ENCODE measurements around the gene TSHZ2.

The TSHZ2 gene

DNA sequence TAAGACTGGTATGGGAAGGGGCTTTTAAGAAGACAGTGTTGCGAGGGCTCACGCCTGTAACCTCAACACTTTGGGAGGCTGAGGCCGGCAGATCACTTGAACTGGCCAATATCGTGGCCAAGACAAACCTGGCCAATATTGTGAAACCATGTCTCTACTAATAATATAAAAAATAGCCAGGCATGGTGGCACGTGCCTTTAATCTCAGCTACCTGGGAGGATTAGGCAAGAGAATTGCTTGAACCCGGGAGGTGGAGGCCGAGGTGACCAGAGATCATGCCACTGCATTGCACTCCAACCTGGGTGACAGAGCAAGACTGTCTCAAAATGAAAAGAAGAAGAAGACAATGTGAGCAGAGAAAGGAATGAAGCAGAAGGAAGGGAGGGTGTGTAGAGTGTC is 242.2 kb downstream of the TSHZ2 start:
- no peak for DNase-seq

DNA sequence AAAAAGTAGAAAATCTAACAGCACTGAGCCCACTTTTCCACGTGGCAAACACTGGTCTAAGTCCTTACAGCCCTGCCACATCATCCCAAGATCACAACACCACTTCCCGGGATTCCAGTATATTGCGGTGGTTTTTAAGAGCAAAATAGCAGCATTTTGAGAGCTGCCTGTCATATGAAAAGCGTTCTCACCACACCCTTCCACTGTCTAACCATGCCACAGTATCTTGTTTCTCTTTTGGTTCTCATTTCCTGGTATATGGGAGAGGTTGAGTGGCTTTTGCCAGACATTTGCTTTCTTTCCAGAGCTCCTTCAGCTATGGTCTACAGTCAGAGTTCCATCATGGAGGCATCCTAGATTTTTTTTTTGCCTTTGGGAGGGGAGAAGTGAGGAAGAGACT is 243.0 kb downstream of the TSHZ2 start:
- no peak for DNase-seq

DNA sequence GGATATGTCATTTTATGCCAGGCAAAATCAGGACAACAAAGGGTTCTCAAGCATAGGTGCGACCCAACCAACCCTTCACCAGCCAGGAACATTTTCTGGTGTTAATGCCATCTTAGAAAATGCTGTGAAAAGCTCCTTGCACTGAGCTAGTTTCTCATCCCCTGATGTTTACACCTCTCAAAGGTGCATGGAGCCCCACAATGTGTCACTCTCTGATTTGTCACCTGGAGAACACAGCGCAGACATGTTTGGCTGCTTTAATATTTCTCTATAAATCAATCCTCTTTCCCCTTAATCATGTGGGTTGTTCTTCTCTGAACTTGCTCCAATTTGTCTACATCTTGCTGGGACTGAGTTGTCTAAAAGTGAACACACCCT is 244.3 kb downstream of the TSHZ2 start:
- DNase-seq: no peak

DNA sequence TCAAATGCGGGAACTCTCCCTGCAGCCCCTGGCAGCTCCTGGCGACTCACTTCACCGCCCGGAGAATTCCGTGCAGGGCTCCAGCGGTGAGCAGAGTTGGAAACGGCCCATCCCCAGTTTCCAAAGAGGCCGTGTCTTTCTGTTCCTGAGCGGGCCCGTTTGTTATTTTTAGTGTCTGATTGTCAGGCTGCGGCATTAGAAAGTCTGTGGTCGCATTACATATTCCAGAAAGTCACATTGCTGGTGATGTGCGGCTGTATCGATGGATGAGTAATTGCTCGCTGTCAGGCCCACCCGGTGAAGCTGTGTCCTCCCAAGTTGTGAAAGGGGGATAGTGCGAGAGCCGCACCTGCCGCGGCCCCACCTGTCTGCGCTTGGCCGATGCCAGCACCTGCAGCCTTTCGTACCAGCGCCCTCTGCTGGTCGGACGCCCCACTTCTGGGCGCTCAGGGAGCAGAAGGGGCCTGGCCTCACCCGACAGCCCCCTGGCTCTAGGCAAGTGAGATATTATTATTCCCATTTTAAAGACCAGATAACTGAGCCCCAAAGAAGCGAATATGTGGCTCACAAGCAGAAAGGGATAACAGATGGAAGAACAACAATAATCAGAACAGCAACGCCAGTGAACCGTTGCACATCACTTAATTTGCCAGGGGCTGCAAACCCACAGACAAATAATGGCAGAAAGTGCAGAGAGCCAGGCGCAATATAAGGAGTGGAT is 244.9 kb downstream of the TSHZ2 start:
- DNase-seq: peak; percentile 79

DNA sequence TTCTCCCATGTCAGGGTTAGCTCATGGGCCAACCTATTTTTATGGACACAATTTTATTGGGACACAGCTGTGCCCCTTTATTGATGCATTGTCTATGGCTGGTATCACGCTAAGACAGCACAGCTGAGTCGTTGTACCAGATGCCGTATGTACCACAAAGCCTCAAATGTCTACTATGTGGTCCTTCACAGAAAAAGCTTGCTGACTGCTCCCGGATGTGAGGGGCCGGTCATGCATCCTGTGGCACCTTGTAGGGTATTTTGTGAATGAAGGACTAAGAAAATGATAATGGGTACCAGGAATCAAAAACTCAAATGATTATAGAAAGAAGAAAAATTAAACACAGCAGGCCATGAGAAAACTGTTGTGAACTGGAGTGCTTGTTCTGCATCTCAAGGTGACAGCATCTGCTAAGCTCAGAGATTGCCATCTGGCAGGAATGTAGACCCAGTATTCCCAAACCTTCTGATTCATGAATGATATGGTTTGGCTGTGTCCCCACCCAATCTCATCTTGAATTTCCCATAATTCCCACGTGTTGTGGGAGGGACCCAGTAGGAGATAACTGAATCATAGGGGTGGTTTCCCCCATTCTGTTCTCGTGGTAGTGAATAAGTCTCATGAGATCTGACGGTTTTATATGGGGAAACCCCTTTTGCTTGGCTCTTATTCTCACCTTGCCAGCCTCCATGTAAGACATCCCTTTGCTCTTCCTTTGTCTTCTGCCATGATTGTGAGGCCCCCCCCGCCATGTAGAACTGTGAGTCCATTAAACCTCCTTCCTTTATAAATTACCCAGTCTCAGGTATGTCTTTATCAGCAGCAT is 248.5 kb downstream of the TSHZ2 start:
- no peak for DNase-seq

DNA sequence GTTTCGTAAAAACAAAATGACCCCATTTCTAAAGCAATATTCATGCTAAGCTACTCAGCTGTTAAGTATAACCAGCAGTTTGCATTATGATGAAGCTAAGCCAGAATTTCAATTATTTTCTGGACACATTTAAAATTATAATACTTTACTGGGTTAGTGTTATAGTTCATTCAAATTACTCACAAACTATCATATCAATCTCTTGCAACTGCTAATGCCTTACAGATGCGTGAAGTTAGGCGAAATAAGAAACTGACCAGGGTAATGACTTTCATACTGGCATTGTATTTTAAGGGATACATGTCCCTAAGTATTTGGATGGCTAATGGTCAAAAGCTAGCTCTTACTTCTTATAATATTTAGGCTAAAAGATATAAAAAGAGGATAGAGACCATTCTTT is 249.6 kb downstream of the TSHZ2 start:
- no peak for DNase-seq

DNA sequence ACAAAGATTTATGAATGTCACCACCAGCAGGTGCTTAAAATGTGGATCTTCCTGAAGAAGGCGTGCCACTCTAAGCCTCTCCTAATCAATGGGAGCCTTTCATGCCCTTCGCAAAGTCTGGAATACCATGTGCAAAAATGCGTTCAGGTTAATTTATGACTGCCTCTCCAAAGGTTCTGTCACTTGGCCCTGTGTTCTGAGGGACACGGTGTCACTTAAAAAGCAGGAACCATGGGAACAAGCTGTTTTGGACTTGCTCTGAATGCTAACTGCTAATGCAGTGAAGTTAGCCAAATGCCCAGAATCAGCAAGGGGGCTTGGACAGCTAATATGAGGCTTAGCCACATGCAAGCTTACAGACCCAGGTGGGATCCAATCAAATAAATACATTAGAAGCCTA is 250.3 kb downstream of the TSHZ2 start:
- no peak for DNase-seq

DNA sequence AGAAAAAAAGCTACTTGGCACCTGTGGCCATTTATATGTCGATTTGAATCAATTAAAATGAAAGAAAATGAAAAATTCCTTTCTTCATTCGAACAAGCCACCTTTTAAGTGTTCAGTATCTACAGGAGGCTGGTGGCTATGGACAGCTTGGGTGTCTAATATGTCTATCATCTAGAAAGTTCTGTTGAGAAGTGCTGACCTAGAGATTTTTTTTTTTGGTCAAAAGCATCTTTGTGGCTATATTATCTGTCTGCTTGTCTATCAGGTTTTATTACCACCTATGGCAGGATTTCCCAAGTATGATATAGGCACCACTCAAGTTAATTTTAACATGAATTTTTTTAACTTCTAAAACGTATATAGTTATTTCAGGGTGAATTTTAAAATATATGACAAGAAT is 250.8 kb downstream of the TSHZ2 start:
- no peak for DNase-seq

DNA sequence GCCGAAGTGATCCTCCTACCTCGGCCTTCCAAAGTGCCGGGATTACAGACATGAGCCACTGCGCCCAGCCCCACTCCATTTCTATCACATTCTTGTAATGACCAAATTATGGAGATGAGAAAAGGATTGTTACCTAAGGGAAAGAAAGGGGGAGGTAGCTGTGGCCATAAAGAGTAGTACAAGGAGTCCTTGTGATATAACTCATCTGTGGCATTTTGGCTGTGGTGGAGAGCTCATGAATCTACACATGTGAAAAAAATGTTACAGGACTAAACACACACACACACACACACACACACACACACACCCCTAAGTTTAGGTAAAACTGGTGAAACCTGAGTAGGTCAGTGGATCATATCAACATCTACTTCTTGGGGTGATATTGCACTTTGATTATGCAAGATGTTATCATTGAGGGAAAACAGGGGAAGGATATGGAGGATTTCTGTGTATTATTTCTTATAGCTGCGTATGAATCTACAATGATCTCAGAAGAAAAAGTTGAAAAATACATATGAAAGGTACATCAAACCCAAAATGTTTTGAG is 251.5 kb downstream of the TSHZ2 start:
- no peak for DNase-seq

DNA sequence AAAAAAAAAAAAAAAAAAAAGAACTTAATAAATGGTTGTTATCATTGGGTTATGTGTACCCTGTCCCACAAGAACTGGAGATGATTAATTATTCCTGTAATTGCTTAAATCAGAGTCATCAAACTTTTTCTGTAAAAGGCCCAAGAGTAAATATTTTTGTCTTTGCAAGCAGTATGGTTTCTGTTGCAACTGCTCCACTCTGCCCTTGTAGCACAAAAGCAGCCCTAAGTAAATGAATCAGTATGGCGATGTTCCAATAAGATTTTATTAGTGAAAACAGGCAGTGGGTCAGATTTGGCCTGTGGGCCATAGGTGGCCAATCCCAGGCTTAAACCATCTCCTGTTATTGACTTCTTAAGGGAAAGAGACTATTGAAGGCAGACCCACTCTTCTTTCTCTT is 252.7 kb downstream of the TSHZ2 start:
- DNase-seq: no peak

DNA sequence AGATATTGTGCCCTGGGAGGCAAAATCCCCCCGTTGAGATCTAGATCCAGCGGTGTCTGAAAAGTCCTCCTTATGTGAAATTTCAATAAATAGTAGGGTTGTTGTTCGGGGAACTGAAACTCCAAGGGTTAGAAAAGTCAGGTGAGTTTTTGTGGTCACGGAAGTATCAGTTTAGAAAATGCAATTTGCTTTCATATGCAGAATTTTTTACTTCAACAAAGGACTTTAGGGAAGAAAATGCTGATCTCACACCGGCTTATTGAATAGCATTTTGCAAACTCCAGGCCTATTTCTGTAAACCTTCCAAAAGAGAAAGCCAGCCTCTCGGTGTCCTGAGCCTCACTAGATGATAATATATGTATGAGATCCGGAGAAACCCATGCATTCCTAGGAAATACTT is 254.7 kb downstream of the TSHZ2 start:
- no peak for DNase-seq

DNA sequence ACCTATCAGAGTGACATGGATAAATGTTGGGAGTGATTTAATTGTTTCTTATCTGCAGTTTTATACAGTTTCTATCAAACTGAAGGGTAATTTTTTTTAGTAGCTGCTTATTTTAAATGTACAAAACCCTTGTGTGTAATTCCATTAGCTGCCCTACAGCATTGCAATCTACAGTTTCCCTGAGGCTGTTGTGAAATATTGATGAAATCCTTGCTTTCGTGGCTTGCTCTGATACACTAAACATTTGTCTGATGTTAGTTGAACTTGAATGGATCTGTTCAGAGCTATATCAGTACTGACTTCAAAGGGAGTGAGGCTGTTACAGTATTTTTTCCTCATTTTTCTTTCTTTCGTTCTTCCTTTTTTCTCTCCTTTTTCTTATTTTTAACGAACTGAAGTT is 255.4 kb downstream of the TSHZ2 start:
- DNase-seq: peak; percentile 24

DNA sequence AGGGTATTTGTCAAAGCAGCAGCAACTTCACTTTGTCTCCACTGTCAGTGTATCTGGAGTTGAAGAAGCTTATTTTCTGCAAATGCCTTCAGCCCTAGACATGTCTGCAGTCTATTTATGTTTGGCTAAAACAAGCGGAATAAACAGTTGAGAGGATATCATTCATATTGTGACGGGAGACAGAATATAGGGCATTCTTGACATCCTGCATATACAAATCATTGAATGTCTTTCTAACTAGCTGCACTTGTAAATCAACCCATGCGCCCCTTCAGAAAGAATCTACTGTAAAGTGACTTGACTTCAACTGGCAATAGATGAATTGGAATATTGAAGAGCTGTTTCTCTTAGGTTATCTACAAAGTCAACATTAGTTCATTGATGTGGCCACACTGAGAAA is 258.9 kb downstream of the TSHZ2 start:
- no peak for DNase-seq

DNA sequence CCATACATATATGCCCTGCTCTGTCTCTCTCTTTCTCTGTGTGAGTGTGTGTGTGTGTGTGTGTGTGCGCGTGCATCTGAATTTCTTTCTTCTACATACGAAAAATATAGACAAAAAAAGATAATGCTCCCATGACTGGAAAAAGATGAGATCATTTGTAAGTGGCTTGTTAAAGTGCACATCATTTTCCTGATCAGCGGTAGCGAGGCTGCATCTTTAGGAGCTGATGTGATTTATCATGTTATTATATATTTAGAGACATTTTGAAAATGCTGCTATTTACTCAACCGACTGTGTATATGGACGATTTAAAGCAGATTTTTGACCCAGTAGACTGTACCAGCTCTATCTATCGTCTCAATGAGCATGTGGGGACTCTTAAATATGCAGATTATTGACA is 265.3 kb downstream of the TSHZ2 start:
- DNase-seq: no peak

DNA sequence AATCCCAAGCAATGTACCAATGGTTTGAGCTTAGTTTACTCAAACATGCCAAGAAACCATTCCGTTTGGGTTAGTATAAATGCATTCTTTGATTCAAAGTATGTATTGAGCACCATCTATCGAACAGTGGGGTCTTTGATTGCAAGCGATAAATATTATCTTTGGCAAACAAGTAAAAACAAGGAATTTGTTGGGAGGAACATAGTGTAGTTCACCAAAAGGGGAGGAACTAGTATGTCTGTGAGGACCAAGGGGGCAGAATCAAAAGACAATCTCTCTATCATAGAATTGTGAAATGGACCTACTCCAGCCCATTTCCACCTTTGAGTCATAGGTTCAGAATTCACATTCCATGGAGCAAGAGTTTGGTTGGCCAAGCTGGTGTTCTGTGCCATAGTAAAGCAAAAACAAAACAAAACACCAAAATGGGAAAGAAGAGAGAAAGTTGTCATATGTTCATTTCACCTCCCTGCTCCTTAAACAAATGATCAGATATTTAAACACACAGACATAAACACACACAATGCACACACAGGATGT is 266.0 kb downstream of the TSHZ2 start:
- no peak for DNase-seq

DNA sequence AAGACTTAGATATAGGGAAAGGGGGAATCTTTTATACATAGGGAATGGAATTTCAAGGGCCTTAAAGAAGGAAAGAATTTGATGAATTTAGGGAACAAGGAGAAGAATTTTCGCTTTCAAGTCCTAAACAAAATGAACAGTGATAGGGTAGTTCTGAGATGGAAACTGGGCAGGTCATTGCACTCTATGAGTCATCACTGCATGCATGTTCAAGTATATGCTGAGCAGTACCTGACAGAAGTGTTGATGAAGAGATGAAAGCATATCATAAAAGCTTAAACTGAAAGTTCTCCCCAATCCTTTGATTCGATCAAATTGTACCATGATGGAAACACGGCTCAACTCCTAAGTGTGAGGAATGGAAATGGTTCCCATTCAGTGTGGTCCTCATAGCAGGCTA is 271.0 kb downstream of the TSHZ2 start:
- DNase-seq: no peak

DNA sequence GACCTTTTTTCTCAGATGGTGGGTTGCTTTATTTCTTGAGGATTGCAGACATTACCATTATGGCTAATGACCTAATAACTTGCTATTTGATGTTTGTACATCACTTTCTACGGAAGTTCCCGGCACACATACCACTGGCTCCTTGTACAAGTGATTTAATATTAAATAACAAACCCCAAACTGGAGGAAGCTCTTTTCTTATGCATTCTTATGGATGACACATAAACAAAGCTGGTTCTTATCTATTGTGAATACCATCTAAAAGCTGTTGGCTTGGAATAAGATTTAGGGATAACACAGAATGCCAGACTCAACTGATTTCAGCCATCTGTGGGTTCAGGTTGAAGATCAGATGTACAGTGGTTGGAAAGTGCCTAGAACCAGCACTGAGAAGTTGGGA is 272.6 kb downstream of the TSHZ2 start:
- DNase-seq: no peak

DNA sequence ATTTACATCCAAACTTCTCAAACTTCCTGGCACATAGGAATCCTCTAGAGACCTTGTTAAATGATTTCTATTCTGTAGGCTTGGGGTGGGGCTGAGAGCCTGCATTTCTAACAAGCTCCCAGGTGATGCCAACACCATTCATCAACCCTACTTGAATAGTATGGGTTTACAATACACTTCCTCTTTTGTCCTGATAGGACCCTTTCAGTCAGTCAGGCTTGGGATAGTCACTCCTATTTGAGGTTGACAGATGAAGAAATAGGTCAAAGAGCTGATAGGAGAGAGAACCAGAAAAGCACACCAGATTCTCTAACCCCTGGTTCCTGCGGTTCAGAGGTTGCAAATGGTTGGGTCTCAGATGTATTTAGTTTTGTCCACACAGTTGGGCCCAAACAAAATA is 273.4 kb downstream of the TSHZ2 start:
- no peak for DNase-seq

DNA sequence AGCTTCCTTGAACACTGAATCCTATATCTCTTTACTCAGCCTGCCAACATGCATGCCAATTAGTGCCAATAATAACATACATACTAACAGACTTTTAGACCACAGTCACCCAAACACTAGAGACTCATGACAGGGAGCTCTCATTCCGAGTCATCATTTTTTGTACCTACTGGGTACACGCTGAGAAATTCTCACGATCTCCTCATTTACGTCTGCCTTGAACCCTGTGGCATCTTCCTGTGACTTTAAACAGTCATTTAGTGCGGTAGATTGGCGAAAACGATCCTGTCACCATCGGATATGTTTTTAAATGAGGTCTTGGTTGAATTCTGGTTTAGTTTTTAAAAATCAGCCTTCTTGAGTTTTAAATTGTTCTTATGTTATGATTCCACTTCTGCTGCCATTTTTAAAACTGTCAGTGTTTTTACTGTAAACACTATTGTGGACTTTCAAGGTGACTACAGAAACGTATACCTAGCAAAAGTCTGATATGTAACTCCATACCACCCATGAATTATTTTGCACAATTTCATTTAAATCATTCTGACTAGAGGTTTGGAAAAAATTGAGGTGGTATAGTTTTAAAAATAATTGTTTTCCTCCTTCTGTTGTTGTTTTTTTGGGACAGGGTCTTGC is 275.4 kb downstream of the TSHZ2 start:
- DNase-seq: no peak

DNA sequence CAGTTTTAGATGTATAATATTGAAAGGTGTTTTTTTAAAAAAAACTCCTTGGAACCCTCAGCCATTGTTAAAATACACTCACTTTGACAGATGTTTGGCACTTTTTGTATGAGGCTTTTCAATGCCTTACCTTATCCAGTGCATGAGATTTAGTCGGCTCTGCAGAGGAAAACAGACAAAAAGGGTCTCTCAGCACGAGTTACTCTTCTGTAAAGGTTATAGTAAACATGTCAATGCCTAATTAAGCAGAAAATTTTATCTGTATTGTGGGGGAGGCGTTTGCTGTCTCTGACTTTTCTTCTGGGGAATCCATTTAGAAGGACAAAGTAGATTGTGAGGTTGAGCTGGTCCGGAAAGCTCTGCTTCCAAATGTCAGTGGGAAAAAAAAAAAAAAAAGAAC is 278.3 kb downstream of the TSHZ2 start:
- no peak for DNase-seq

DNA sequence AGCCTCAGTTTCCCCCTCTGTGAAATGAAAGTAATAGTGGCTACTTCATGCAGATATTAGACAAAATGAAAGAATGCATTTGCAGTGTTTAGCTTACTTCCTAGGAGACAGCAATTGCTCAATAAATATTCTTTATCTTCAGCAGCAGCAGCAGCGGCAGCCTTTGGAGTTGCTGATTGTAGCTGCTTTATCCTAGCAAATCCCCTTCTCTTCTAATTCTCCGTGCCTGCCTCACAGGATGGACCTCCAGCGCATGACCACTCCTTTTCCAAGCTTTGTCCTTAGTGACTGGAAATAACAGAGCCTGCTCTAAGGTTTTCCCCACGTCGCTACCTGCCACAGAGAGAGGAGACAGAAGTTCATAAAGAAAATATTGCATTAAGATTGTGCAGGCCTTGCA is 279.8 kb downstream of the TSHZ2 start:
- DNase-seq: no peak

DNA sequence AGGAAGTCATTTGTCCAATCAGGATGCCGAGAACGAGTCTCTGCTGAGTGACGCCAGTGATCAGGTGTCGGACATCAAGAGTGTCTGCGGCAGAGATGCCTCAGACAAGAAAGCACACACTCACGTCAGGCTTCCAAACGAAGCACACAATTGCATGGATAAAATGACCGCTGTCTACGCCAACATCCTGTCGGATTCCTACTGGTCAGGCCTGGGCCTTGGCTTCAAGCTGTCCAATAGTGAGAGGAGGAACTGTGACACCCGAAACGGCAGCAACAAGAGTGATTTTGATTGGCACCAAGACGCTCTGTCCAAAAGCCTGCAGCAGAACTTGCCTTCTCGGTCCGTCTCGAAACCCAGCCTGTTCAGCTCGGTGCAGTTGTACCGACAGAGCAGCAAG is 281.5 kb downstream of the TSHZ2 start:
- no peak for DNase-seq

DNA sequence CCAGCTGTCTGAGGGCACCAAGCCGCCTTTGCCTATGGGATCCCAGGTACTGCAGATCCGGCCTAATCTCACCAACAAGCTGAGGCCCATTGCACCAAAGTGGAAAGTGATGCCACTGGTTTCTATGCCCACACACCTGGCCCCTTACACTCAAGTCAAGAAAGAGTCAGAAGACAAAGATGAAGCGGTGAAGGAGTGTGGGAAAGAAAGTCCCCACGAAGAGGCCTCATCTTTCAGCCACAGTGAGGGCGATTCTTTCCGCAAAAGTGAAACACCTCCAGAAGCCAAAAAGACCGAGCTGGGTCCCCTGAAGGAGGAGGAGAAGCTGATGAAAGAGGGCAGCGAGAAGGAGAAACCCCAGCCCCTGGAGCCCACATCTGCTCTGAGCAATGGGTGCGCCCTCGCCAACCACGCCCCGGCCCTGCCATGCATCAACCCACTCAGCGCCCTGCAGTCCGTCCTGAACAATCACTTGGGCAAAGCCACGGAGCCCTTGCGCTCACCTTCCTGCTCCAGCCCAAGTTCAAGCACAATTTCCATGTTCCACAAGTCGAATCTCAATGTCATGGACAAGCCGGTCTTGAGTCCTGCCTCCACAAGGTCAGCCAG is 283.0 kb downstream of the TSHZ2 start:
- no peak for DNase-seq

Data from retina (tissue), 1 donor.